SIG-M5 treated with dmso at 0.1 percent for 504 hours (cell line): ENCODE results near the gene C15orf39.

Experiments
- DNase-seq: peaks from one replicate; lab custom pipeline; 2025; ENCODE audit not compliant: unreplicated experiment; lab: John Stamatoyannopoulos, UW

Gene C15orf39

GRCh38 chr15:75171408-75171807 lies 30.3 kb upstream of the C15orf39 start:
- DNase-seq = peak; percentile 85

DNA sequence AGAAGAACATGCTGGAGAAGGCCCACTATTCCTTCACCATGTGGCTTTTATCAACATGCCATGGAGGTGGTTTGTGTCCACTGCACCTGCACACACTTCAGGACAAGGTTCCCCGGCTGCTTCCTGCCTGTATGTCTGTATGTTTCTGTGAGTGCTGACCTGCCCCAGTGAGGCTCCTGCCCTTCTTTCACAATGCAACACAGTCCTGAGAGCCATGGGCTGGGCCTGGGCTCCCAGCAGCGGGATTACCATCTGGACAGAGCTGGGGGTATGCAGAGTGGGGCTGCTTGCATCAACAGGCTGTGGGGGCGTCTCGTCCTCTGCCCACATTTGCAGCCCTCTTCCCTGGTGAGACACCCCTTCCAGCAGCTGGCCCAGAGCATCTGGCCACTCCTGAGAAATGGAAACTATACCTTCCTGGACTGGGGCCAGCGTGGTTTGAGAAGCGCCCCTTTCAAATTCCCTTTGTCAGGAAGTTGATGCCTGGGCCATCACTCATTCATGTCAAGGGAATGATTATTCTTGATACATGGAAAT lies 29.3 kb upstream of the C15orf39 start:
- DNase-seq = no peak

DNA sequence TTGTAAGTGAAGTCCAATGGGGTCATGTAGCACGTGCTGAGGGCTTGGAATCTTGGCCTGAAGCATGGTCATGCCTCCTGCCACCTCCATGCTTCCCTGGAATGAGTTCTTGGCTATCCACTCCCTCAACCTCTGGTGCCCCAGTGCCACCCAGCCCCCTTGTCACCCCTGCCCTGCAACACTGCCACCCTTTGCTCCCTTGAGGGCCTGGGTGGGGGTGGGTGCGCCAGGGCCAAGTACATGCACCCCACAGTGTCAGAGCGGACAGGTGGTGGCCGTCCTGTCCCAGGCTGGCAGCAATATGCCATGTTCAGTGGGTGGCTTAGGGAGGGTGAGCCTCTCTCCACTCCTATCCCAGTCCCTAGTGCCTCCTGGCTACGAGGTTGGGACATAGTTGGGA lies 27.6 kb upstream of the C15orf39 start:
- no peak for DNase-seq

DNA sequence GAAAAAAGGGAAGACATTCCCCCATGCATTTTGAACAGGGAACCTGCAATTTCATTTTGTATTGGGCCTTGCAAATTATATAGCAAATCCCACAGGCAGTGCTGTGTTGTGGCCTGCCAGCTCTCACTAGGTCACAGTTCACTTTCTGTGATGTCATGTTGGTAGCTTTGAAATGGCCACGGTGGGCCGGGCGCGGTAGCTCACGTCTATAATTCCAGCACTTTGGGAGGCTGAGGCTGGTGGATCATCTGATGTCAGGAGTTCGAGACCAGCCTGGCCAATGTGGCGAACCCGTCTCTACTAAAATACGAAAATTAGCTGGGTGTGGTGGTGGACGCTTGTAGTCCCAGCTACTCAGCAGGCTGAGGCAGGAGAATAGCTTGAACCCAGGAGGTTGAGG lies 27.0 kb upstream of the C15orf39 start:
- no peak for DNase-seq

DNA sequence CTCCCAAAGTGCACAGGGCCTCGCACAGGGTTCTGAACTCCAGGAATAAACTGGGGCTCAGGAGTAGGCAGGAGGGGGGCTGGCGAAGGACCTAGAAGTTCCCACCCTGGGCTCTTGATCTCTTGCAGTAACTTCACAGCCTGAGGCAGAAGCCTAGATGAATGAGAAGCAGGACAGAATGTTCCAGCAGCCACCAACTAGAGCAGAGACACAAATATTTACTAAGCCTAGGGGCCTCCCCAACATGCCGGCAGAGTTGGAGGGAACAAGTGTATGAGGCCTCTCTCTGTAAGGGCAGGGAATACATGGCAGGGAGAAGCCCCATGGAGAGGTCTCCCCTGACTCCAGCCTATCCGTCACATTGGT lies 25.3 kb upstream of the C15orf39 start:
- no peak for DNase-seq

GRCh38 chr15:75177360-75178071 lies 24.2 kb upstream of the C15orf39 start:
- DNase-seq = no peak

GRCh38 chr15:75178171-75178937 lies 23.3 kb upstream of the C15orf39 start:
- no peak for DNase-seq

- DNase-seq = no peak
Observed at GRCh38 chr15:75178938-75179745, 22.5 kb upstream of the C15orf39 start.

GRCh38 chr15:75179746-75180140 lies 21.9 kb upstream of the C15orf39 start:
- no peak for DNase-seq

DNA sequence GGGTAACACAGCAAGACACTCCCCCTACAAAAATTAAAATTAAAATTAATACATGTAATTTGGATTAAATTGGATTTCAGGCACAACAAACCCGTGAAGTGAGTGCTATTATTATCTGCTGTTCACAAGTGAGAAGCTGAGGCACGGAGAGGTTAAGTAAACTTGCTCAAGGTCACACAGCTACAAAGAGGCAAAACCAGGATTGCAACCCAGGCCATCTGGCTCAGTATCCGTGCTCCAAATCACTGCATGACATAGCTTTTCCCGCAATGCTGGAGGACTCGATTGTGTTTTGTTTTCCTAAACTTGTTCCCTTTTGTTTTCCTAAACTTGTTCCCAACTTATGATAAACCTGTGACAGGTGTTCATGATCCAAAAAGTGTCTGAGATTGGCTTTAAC lies 19.9 kb upstream of the C15orf39 start:
- DNase-seq = no peak

DNA sequence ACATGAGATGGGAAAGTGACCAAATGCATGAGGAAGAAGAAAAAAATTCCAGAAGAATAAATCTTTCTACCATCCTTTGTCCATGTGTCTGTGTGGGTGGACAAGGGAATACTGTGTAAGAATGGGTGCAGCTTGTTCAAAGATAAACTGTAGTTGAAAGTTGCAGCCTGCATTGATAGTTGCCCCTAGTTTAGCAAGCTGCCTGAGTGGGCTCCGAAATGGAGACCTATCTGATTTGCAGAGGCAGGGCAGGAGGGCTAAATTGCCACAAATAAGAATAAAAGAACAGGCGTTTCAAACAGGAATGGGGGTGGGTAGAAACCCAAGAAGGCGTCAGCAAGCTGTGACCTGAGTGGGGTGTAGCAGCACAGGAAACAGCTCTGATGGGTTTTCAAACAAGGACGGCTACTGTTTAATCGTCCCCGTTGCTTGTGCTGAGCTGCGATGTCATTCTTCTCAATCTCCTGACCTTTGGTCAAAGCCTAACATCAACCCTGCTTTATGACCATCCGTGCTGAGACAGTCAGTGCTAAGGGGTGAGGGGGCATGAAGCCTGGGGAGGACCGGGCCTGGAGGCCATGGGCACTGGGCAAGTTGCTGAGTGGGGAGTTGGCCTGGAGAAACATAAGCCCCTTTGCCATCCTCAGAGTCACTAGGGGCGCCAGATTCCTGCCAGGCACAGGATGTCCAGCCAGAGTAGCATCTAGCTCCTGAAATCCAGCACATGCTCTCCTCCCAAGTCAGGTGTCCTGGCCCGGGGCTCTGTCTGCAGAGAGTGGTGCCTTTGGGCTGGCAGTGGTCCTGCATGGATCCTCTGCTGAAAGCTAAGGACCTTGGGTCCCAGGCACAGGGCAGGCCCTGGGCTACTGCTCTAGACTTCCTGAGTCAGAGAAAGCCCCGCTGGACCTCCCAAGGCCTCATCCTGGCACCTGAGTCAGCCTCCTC lies 19.2 kb upstream of the C15orf39 start:
- no peak for DNase-seq

GRCh38 chr15:75185271-75186029 lies 16.2 kb upstream of the C15orf39 start:
- DNase-seq = no peak

- no peak for DNase-seq
Observed at GRCh38 chr15:75186044-75186443, 15.6 kb upstream of the C15orf39 start.

DNA sequence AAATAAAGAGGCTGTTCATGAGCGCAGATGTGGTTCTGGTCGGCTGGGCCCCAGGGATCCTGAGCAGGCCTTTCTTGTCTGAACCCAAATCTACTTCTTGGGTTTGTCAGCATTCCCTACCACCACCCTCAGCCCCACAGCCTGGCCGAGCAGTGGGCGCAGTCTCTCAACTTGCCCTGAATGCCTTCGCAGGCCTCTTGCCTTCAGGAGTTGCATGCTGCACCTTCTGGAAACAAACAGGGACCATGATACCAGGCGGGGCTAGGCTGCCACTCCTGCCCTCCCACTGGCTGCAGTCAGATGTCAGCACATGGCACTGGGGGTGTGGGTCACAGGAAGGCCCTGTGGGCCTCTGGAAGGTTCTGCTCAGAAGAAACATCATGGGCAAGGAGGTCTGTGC lies 13.2 kb upstream of the C15orf39 start:
- DNase-seq = no peak

GRCh38 chr15:75191235-75191634 lies 10.4 kb upstream of the C15orf39 start:
- no peak for DNase-seq

- DNase-seq = no peak
Observed at GRCh38 chr15:75192307-75192706, 9.4 kb upstream of the C15orf39 start.

DNA sequence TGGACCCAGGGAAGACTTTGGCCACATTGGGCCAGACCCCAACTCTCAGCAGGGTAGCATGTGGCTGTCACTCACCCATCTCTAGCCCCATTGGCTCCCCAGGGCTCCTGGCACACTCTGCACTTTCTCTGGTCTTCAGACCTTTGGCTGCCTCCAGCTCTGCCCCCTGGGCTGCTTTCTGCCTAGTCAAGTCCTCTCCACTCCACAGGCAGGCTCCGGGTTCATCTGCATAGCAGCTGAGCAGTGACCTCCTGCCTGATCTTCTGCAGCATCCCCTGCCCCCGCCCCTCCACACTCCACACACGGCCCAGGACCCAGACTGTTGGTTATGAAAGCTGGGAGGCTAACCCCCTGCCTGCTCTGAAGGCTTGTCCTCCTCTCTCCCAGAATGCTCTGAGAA lies 8.4 kb upstream of the C15orf39 start:
- DNase-seq = no peak

GRCh38 chr15:75193976-75194375 lies 7.7 kb upstream of the C15orf39 start:
- no peak for DNase-seq

GRCh38 chr15:75194397-75194796 lies 7.3 kb upstream of the C15orf39 start:
- DNase-seq = no peak
